GM18867 (cell line): Measurements from ENCODE around the gene ARHGEF28.

Experiments used
- ATAC-seq: cut with Tn5 transposase; IDR thresholded peaks from one replicate; pipeline ENCODE4 v1.9.1; 2021; ENCODE audit warnings: mild to moderate bottlenecking, moderate library complexity; ENCODE audit not compliant: unreplicated experiment

ARHGEF28 gene

DNA sequence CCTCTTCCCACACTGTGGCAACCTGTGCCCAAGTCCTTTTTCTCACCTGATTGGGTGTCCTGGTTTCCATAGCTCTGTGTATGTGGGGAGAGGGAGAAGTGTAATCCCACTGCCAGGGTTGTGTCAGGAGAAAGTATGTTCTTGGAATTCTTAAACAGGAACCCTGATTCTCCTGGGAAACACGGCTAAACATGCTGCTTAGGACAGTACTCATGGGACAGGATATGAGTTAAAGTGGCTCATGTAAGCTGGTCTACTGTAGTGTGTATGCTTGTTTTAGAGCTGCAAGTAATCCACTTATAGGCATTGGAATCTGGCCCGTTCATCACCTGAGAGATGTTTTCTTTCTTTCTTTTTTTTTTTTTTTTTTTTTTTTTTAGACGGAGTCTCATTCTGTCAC, 23.9 kb downstream of the ARHGEF28 start:
- ATAC-seq, result no peak

- no peak for ATAC-seq
Observed at GRCh38 chr5:73652391-73652790, 26.4 kb downstream of the ARHGEF28 start.

- ATAC-seq, result no peak
Observed at GRCh38 chr5:73654171-73654811, 28.3 kb downstream of the ARHGEF28 start.

DNA sequence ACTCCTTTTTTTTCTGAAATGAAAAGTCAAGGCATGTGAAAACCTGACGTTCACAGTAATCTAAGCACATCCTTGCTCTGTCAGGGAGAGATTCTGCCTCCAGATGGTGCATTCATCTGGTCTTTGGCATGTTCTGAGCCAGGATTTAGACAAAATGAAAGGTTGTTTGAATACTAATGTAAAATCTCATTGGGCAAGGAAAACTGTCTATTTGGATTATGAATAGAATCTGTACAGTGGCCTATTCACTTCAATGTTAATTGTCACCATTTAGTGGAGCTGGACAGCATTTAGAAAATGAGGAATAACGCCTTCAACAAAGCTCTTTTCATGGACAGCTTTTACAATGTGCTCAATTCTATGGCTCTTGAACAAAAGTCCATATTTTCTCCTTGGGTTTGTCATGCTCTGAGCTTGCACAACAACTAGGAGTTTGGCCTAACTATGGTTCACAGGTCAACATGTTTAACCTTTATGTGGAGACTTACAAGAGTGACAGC, 28.9 kb downstream of the ARHGEF28 start:
- ATAC-seq, result no peak

DNA sequence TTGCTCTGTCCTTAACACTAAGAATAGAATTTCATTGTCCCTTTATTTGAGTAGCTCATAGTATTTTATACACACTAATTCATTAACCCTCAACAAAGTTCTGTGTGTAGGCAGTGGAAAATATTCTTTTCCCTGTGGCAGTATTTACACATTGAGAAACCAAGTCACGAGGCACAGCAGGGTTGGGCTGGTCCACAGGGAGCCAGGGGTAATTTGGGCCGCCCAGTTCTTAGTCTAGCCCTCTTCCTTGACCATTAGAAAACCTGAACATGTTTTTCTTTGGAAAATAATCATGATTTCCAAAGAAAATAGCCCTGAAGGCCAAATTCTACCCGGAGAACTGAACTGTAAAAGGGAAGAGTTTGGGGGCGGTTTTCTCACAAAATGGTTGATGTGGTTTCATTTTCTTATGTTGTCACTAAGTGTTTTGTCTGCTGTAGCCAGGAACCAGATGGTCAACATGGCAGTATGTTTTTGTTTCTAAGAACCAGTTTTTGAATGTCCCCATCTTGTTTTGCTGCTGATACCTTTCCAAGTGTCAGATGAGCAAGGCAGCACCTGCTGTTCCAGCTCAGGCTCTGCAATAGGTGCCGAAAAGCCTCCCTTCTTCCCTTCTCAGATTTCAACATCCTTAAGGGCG, 29.6 kb downstream of the ARHGEF28 start:
- no peak for ATAC-seq

DNA sequence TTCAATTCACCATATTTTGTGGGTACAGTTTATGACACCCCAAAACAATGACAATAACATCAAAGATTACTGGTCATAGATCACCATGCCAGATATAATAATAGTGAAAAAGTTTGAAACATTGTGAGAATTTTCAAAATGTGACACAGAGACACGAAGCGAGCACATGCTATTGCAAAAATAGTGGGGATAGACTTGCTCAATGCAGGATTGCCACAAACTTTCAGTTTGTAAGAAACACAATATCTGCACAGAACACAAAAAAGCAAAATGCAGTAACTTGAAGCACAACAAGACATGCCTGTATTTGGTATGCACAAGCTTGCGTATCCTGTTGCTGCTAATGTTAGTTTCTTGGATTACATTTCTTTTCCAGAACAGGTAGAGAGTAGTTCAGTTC, 35.8 kb downstream of the ARHGEF28 start:
- no peak for ATAC-seq

- no peak for ATAC-seq
Observed at GRCh38 chr5:73663161-73663859, 37.3 kb downstream of the ARHGEF28 start.

- peak; percentile 43 for ATAC-seq
Observed at GRCh38 chr5:73663860-73664240, 37.9 kb downstream of the ARHGEF28 start.

GRCh38 chr5:73664796-73665195, 38.8 kb downstream of the ARHGEF28 start:
- no peak for ATAC-seq

DNA sequence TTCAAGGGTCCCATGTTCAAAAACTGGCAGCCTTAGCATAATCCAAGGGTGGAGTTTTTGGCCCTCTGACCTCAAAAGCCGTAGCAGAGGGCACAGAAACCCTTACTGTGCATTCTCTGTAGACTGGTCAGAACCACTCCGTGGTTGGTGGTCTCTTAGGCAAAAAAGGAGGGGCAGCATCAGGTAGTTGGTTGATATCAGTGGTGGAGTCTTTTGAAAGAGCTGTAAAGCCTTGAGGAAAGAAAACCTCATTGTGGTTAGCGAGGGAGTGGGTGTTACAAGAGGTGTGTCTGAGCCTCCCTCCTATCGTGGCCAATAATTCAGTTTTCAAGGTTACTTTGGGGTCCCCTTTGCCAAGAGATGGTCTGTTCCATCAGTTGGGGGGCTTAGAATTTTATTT, 40.9 kb downstream of the ARHGEF28 start:
- peak; percentile 34 for ATAC-seq

DNA sequence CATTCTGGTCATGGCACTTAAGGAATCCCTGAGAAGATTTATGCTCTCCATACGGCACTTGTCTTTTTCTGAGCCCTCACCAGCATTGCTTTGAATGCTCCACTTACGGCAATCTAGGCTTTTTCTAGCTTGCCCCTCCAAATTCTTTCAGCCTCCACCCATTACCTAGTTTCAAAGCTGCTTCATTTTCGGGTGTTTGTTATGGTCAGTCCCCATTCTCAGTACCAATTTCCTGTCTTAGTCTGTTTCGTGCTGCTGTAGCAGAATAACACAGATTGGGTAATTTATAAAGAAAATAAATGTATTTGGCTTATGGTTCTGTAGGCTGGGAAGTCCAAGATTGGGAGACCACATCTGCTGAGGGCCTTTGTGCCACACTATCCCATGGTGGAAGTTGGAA, 42.0 kb downstream of the ARHGEF28 start:
- peak; percentile 71 for ATAC-seq

DNA sequence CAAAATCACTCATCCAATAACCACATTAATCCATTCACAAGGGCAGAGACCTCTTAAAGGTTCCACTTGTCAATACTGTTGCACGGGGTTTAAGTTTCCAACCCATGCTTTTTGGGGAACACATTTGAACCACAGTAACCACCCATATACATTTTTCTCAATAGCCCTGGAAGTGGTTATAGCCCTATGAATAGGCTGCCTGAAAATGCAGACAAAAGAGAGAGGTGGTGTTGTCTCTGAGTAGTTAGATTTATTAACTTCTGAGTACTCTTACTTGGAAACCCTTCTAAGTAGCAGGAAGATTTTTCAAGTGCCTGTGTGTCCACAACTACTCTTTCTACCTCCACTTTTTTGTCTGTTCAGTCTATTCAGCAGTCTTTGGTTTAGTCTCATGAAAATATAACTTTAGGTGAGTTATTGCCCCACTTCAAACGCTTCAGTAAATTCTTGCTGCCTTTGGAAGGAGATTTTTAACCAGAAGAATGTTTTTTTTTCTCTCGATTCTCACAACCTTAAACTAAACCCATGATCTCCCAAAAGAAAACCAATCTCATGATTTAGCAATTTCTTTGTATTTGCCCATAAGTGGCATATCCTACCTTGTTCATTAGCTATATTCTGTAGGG, 42.6 kb downstream of the ARHGEF28 start:
- peak; percentile 39 for ATAC-seq

DNA sequence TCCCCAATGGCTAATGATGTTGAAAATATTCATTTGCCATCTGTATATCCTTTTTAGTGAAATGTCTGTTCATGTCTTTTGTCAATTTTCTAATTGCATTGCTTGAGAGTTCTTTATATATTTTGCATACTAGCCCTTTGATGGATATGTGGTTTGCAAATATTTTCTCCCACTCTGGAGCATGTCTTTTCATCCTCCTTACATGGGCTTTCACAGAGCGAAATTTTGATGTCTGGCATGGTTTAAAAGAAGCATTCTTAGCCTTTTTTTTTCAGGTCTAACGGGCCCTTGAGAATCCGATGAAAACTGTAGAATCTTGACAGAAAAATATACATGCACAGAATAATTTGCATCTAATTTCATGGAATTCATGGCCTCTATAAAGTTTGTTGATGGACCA, 44.7 kb downstream of the ARHGEF28 start:
- ATAC-seq, result no peak

- no peak for ATAC-seq
Observed at GRCh38 chr5:73672132-73672531, 46.1 kb downstream of the ARHGEF28 start.

- no peak for ATAC-seq
Observed at GRCh38 chr5:73673161-73673591, 47.2 kb downstream of the ARHGEF28 start.

DNA sequence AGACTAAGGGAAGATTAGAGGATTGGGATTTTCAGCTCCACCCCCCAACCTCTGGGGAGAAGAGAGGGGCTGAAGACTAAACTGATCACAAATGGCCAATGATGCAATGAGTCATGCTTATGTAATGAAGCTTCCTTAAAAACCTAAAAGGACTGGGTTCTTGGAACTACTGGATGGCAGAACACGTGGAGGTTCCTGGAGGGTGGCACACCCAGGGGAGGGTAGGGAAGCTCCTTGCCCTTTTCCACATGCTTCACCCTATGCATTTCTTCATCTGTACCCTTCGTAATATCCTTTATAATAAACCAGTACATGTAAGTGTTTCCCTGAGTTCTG, 48.6 kb downstream of the ARHGEF28 start:
- ATAC-seq, result no peak

- ATAC-seq, result no peak
Observed at GRCh38 chr5:73678322-73678740, 52.3 kb downstream of the ARHGEF28 start.

- ATAC-seq, result no peak
Observed at GRCh38 chr5:73678807-73679206, 52.8 kb downstream of the ARHGEF28 start.

DNA sequence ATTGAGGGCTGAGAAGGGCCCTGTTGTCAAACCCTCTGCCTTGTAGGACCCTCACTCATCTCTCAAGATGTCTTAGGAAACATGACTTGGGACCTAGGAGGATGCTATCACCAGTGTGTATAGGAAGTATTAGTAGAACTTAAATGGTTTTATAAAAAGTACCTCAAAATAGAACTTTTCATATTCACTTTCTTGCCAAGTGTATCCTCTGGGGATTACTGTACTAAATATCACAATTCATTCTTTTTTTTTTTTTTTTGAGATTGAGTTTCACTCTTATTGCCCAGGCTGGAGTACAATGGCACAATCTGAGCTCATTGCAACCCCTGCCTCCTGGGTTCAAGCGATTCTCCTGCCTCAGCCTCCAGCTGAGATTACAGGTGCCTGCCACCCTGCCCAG, 56.2 kb downstream of the ARHGEF28 start:
- ATAC-seq, result no peak

DNA sequence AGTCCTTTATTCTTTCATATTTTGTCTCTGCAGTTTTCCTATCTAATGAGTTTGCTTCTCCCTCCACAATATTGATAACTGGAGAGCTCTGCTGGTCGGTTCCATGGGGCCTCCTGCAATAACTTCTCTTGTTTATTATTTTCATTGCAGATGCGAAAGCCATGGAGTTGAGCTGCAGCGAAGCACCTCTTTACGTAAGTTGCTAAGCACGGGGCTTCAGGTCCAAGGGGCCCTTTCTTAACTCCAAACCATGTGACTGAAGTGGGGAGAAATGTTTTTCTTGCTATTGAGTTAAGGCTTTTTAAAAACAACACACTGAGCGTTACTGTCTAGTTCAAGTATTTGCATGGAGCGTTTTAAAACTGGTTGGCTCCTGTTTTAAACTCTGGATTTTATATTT, 58.7 kb downstream of the ARHGEF28 start:
- no peak for ATAC-seq

GRCh38 chr5:73686912-73687311, 60.9 kb downstream of the ARHGEF28 start:
- ATAC-seq, result peak; percentile 50

- peak; percentile 65 for ATAC-seq
Observed at GRCh38 chr5:73687357-73687756, 61.4 kb downstream of the ARHGEF28 start.
